SK-N-SH treated with all-trans-retinoic acid at 6 μM for 48 hours (cell line): ENCODE results near the gene KLHL14.

ENCODE experiments used
- ZFP30 ChIP-seq: fragments of 450-650 bp; formaldehyde crosslinking; IDR thresholded peaks from 2 replicates; pipeline ENCODE4 v1.5.0; 2022; ENCODE audit warnings: mild to moderate bottlenecking, moderate library complexity
- ZNF8 ChIP-seq: fragments of 450-650 bp; formaldehyde crosslinking; IDR thresholded peaks from 2 replicates; pipeline ENCODE4 v1.5.0; 2020; ENCODE audit warnings: mild to moderate bottlenecking, moderate library complexity

DNA sequence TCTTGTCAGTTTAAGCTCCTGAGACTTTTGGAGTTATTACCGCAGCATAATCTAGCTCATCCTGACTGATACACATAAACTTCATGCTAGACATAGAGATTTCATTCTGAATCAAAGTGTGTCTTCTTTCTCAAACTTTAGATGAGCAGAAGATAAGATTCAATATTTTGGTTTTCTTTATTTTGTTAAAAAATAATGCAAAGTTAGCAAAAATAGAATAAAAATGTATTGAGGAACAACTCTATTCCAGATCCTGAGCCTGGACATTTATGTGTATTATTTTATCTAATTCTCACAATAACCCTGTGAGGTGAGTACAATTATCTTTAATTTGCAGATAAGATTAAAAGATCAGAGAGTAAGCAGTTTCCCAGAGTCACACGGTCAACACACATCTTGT, 38.4 kb downstream of the KLHL14 start:
- no peak for TF ChIP-seq ZFP30 (CRISPR knock-in tag)
- no peak for TF ChIP-seq ZNF8
